ENCODE results near the gene ZBTB47. TPM values are rescaled to one million over a fixed set of nuclear protein-coding genes. Genes with fewer than 3 reads are reported as not detected.

ZBTB47 gene
- total and polyA plus RNA-seq, 2 donors (not counting 3 experiments of a cell fraction or from before 2014, with no cell fraction given), result 10.6 to 14.5 TPM

GRCh38 chr3:42708611-42709151 lies 55.2 kb downstream of the ZBTB47 start:
- H3K4me3 ChIP-seq (replicated peaks in 1 of 3; ENCODE audit: insufficient read depth in 1 of 3, low read depth in 1 of 3, low read length in 3 of 3), result no peak overlapping the region
- H2AFZ ChIP-seq (ENCODE audit: low read depth, low read length), result no peak overlapping the region
- H3K9me1 ChIP-seq (replicated peaks; ENCODE audit: control insufficient read depth, extremely low read depth, insufficient read depth, low read length), result no peaks in the 10 kb centered on the region
- intact Hi-C loops (cut with micrococcal nuclease), result no loop called here
- POLR2A ChIA-PET, result no interaction called here
- no peak for TF ChIP-seq EZH2 (IDR thresholded peaks at IDR 0.05; ENCODE audit: borderline replicate concordance, low read depth, low read length, severe bottlenecking)
- no peak for TF ChIP-seq CTCF (IDR thresholded peaks at IDR 0.05; ENCODE audit: extremely low read depth in 1 of 2, insufficient read depth in 1 of 2, low read depth in 1 of 2, low read length in 2 of 2)
- TF ChIP-seq FOS (IDR thresholded peaks at IDR 0.05; ENCODE audit: borderline replicate concordance, insufficient read depth, low read length), result no peak
- no peak for TF ChIP-seq MYC (IDR thresholded peaks at IDR 0.05; ENCODE audit: low read depth, low read length)
- no peak for TF ChIP-seq MAX (IDR thresholded peaks at IDR 0.05; ENCODE audit: insufficient read depth, insufficient read length)
- no peak for TF ChIP-seq POLR2AphosphoS5 (IDR thresholded peaks at IDR 0.05; ENCODE audit: insufficient read depth, low read depth, low read length)
- no peak for TF ChIP-seq POLR2A (IDR thresholded peaks at IDR 0.05; ENCODE audit: low read depth, low read length)
- TF ChIP-seq JUN (IDR thresholded peaks at IDR 0.05; ENCODE audit: borderline replicate concordance, insufficient read depth, insufficient read length, low read depth), result no peak
- no peak for TF ChIP-seq GATA2 (IDR thresholded peaks at IDR 0.05; ENCODE audit: insufficient read depth, insufficient read length, low read depth, low read length)
- no peaks in the 10 kb centered on the region for H3K9me3 ChIP-seq (replicated peaks; ENCODE audit: control insufficient read depth, insufficient read depth, low read length)
- DNase-seq (ENCODE audit: low read depth, low spot score) (no peak), FAIRE-seq (no peak)
- dilution Hi-C loops (cut with MboI; ENCODE audit: extremely low pct_ligation_motif_present, low sequenced_read_pairs), result no loop called here
- H4K20me1 ChIP-seq (replicated peaks; ENCODE audit: control insufficient read depth, extremely low read depth, insufficient read depth, low read length), result no peaks in the 10 kb centered on the region
- H3K4me1 ChIP-seq (ENCODE audit: control insufficient read depth, extremely low read depth, insufficient read depth, low read length), result no peaks in the 10 kb centered on the region
- no peaks in the 10 kb centered on the region for H3K36me3 ChIP-seq (ENCODE audit: control insufficient read depth in 2 of 2, extremely low read depth in 1 of 2, insufficient read depth in 2 of 2, low read length in 2 of 2)
- H3K27me3 ChIP-seq (ENCODE audit: control insufficient read depth in 2 of 2, insufficient read depth in 2 of 2, low read length in 2 of 2), result peaks cover 0 to 2% of the 10 kb centered on the region in 2 experiments
- no peak overlapping the region for H3K9ac ChIP-seq (replicated peaks; ENCODE audit: extremely low read depth, insufficient read depth, low read length)
- CTCF ChIA-PET, result no interaction called here
- no peak overlapping the region for H3K4me2 ChIP-seq (ENCODE audit: insufficient read depth, low read length)
- no TSS peak for BruUV-seq (replicated peaks)
- H3K27ac ChIP-seq (ENCODE audit: insufficient read depth, low read depth, low read length), result no peak overlapping the region
- H3K79me2 ChIP-seq (ENCODE audit: control insufficient read depth, insufficient read depth, low read length), result no peaks in the 10 kb centered on the region
